ENCODE results near the gene RGS12.

The RGS12 gene

DNA sequence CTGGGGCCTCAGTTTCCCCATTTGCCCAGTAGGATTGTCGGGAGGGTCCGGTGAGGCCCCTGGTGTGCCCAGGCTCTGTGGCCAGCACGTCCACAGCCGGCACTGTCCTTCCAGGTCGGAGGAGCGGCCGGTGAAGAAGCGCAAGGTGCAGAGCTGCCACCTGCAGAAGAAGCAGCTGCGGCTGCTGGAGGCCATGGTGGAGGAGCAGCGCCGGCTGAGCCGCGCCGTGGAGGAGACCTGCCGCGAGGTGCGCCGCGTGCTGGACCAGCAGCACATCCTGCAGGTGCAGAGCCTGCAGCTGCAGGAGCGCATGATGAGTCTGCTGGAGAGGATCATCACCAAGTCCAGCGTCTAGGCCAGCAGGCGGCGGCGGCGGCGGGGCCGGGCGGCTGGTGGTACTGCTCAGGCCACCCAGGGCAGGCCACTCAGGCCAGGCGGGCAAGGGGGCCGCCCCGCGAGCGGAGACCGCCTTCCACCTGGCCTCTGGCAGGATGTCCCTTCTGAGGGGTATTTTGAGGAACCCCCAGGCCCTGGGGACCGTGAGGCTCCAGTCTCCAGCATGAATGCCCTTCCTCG lies 37.1 kb upstream of the RGS12 start:
- DNase-seq, result no peak

- no peak for DNase-seq
Measured at GRCh38 chr4:3256230-3257102, 36.4 kb upstream of the RGS12 start.

- no peak for DNase-seq
Measured at GRCh38 chr4:3257103-3257555, 35.7 kb upstream of the RGS12 start.

DNA sequence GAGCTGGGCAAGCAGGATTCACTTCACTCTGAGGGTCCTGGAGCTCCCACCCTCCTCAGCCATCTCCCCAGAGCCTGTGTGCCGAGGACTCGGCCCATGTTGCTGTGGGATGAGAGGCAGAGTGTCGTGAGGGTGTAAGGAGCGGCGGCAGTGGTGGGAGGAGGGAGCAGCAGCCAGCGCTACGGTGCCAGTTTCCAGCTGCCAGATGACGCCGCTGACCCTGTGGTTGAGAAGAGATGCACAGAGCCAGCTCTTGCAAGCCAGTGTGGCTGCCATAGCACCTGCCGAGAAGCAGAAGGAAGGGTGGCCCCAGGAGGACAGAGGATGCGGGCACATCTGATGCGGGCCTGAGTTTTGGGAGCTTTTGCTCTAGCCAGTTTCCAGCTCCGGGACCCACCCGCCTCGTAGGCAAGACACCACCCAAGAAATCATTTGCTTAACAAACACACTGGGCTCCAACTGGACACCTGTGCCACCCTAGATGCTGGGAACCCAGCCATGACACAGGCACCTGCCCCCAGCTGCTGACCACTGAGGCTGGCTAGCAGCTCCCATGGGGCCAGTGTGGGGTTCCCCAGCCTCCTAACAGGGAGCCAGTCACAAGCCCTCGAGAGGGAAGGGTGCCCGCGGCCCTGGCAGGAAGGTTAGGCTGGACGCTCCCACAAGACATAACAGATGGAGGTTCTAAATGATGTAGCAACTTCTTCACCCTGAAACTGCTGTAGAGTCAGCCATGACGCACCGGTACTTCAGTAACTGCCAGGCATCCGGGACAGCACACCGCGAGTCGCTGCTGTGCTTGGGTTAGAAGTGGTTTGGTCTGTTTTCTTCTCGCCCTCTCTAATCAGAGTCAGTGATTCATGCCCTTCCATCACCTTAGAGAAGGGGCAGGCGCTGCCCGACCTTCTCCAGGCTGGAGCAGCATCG lies 35.0 kb upstream of the RGS12 start:
- DNase-seq, result no peak

GRCh38 chr4:3261411-3262207 lies 31.2 kb upstream of the RGS12 start:
- no peak for DNase-seq

DNA sequence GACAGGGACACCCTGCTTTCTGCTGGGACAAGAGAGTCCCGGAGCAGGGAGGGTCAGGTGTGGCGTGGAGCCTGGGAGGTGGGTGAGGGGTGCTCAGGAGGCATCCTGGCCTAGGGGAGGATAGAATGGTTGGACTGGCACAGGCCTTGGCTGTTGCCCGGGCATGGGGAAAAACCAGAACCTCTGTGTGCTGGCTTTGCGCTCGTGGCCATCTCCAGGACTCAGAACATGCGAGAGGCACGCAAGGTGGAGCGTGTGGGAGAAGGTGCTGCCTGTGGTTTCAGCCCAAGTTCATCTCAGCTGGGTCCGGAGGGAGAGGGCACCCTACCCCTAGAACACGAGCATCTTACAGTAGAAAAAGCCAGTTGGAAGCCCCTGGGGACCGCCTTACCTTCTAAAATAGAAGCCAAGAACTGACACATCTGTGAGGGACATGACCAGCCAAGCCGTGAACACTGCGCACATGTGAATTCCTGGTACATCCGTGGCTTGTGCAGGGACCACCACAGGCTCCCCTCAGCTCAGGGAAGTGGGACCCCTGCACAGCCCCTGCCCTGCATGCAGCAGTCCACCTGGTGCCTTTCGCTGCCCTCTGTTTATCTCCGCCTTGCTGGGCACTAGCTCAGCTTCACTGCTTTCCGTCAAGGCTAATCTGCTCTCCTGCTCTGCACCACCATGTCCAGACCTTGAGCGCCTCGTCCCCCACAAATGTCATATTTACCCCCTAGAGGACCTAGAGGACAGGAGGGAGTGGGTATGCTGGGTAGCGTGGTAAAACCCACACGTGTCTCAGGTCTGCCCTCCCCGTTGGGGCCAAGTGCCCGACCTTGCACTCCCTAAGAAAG lies 30.4 kb upstream of the RGS12 start:
- DNase-seq, result no peak

GRCh38 chr4:3263053-3263875 lies 29.6 kb upstream of the RGS12 start:
- no peak for DNase-seq

DNA sequence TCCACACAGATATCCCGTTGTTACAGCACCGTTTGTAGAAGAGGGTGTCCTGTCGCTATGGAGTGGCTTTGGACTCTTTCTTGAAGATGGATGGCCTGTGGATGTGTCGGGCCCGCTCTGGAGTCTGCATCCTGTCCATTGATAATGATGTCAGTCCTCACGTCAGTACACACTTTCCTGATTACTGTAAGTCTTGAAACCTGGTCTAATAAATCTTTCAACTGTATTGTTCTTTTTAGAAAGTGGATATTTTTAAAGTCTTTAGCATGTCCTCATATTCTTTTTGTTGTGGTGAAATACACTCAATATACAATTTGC lies 29.0 kb upstream of the RGS12 start:
- no peak for DNase-seq

DNA sequence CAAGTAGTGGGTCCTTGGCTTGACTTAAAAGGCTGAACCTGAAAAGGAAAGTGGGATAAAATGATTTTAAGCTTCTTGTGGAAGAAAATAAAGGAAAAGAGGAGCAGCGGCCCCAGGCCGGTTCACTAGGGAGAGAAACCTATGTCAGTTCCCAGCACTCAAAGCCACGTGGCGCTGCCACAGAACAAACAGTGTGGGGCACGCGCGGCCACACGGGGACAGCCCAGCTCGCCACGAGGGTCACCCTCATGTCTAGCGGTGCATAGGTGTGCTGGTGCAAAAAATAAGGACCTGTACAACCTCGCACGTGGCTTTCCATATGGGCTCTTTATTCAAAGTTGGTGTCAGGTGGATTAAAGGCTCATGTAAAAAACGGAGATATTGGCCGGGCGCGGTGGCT lies 26.7 kb upstream of the RGS12 start:
- no peak for DNase-seq

GRCh38 chr4:3267576-3268394 lies 25.0 kb upstream of the RGS12 start:
- no peak for DNase-seq

- no peak for DNase-seq
Measured at GRCh38 chr4:3268395-3269104, 24.3 kb upstream of the RGS12 start.

DNA sequence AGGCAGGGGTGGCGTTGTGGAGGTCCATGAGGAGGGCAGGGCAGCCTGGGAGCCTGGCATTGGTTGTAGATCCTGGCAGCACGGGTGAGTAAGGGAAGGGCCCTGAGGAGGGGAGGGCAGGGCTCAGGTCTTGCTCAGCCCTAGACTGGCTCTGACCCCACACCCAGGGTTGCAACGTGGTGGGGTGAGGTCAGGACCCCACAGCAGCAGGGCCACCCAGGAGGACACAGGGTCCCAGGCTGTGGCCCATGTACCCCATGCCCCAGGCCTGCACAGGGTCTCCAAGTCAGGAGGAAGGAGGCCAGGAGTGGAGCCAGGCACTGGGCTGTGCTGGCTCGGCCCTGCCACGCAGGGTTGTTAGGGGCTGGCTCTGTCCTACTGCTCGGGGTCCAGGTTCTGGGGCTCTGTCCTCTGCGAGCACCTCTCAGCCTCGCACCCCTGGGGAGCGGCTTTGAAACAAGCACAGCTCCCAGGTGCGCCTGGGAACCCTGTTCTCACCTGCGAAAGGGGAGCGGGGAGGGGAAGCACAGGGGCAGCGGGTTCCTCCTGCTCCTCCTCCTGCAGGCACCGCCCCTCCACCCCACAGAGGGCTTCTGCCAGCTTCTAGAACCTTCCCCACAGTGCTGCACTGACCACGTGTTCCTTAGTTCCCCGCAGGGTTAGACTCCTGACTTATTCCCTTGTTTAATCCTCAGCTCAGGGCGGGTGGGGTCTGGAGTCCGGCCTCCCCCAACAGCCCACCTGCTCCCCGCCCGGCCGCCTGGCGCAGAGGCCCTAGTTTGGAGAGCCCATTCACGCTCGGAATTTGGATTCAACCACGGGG lies 23.5 kb upstream of the RGS12 start:
- no peak for DNase-seq

DNA sequence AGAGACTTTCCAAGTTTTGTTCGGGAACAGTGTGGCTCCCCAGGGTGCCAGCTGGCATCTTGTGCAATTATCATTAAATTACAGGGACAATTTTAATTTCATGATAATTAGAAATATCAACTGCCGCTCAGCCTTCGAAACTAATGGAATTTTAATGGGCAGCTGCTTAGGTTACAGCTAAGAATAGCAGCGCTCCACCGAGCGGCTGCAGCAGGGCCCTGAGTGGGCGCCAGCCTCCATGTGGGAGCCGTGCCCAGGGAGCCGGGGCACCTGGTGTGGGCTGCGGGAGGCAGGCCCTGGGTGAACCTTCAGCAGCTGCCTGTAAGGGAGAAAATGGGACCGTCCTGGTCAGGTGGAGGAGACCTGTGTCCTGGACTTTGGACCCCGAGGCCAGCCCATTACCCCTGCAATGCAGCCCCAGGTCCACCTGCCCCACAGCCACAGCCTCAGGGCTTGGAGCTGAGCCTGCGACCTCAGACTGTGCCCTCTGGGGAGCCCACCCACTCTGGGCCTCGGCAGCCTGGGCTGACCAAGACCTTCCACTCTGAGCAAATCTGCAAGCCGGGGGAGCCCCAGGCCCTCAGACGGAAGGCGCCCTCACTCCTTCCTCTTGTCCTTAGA lies 22.7 kb upstream of the RGS12 start:
- no peak for DNase-seq

DNA sequence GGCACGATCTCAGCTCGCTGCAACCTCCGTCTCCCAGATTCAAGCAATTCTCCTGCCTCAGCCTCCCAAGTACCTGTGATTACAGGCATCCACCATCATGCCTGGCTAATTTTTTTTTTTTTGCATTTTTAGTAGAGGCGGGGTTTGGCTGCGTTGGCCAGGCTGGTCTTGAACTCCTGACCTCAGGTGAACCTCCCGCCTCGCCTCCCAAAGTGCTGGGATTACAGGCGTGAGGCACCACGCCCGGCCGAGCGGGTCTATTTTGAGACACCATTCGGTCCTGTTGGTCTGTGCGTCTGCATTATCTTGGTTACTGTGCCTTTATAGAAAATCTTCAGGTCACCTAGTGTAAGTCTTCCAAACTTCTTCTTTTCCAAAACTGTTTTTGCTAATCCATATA lies 21.7 kb upstream of the RGS12 start:
- no peak for DNase-seq

GRCh38 chr4:3276986-3277385 lies 15.8 kb upstream of the RGS12 start:
- peak in 1 of 2 experiments; percentile 39 for DNase-seq

- DNase-seq, result no peak
Measured at GRCh38 chr4:3280466-3280865, 12.4 kb upstream of the RGS12 start.

- DNase-seq, result no peak
Measured at GRCh38 chr4:3283483-3283882, 9.3 kb upstream of the RGS12 start.

GRCh38 chr4:3283916-3284315 lies 8.9 kb upstream of the RGS12 start:
- DNase-seq, result peak in 1 of 2 experiments; percentile 72
